DOHH2 (cell line): ENCODE results near the gene PDE4B.
"Not testable (repeated sequence)": the region's sequence is repeated elsewhere in the genome, so short reads cannot be mapped to it uniquely, and the experiment has no call there.

Experiments used
- EZH2phosphoT487 ChIP-seq: fragments of 200-600 bp; sonication (generic); IDR thresholded peaks from 2 replicates; pipeline ENCODE4 v1.6.1; 2017; ENCODE audit warnings: borderline replicate concordance, mild to moderate bottlenecking, antibody characterized with exemption, low read length, moderate library complexity, mixed read lengths
- TF ChIP-seq, protein P1 (sequence below): fragments of 200-600 bp; sonication (generic); IDR thresholded peaks from one replicate; pipeline ENCODE4 v1.5.1; 2014; ENCODE audit warnings: antibody characterized with exemption, mild to moderate bottlenecking, low read depth, low read length; ENCODE audit not compliant: poor library complexity, severe bottlenecking

DNA sequence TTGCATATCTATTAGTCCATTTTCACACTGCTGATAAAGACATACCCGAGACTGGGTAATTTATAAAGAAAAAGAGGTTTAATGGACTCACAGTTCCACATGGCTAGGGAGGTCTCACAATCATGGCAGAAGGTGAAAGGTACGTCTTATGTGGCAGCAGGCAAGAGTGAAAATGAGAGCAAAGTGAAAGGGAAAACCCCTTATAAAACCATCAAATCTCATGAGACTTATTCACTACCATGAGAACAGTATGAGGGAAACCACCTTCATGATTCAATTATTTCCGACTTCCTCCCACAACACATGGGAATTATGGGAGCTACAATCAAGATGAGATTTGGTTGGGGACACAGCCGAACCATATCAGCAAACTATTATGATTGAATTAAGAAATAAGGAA is 335.9 kb downstream of the PDE4B start:
- TF ChIP-seq, protein P1, sequence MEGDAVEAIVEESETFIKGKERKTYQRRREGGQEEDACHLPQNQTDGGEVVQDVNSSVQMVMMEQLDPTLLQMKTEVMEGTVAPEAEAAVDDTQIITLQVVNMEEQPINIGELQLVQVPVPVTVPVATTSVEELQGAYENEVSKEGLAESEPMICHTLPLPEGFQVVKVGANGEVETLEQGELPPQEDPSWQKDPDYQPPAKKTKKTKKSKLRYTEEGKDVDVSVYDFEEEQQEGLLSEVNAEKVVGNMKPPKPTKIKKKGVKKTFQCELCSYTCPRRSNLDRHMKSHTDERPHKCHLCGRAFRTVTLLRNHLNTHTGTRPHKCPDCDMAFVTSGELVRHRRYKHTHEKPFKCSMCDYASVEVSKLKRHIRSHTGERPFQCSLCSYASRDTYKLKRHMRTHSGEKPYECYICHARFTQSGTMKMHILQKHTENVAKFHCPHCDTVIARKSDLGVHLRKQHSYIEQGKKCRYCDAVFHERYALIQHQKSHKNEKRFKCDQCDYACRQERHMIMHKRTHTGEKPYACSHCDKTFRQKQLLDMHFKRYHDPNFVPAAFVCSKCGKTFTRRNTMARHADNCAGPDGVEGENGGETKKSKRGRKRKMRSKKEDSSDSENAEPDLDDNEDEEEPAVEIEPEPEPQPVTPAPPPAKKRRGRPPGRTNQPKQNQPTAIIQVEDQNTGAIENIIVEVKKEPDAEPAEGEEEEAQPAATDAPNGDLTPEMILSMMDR: not testable (repeated sequence)
- not testable (repeated sequence) for TF ChIP-seq EZH2phosphoT487
